ENCODE measurements around the gene PROZ.

DNA sequence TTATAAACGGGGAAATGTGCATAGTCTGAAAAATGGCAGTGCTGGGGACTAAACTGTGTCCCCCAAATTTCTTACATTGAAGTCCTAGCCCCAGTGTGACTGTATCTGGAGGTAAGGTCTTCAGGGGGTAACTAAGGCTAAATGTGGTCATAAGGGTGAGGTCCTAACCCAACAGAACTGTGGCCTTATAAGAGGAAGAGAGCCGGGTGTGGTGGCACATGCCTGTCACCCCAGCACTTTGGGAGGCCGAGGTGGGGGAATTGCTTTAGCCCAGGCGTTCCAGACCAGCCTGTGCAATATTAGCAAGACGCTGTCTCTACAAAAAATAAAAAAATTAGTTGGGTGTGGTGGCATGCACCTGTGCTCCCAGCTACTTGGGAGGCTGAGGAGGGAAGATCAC lies 17.8 kb downstream of the PROZ start:
- TF ChIP-seq CTCF (IDR thresholded peaks at IDR 0.05): no peak
- no peak for TF ChIP-seq EZH2 (IDR thresholded peaks at IDR 0.05; ENCODE audit: borderline replicate concordance, insufficient read depth, low read depth, low read length, poor library complexity, severe bottlenecking)
